HG02588 (cell line): Measurements from ENCODE around the gene DDA1.

Source experiments
- ATAC-seq: cut with Tn5 transposase; IDR thresholded peaks from one replicate; pipeline ENCODE4 v1.9.1; 2021; ENCODE audit warnings: mild to moderate bottlenecking, moderate library complexity; ENCODE audit not compliant: unreplicated experiment

DDA1 gene

DNA sequence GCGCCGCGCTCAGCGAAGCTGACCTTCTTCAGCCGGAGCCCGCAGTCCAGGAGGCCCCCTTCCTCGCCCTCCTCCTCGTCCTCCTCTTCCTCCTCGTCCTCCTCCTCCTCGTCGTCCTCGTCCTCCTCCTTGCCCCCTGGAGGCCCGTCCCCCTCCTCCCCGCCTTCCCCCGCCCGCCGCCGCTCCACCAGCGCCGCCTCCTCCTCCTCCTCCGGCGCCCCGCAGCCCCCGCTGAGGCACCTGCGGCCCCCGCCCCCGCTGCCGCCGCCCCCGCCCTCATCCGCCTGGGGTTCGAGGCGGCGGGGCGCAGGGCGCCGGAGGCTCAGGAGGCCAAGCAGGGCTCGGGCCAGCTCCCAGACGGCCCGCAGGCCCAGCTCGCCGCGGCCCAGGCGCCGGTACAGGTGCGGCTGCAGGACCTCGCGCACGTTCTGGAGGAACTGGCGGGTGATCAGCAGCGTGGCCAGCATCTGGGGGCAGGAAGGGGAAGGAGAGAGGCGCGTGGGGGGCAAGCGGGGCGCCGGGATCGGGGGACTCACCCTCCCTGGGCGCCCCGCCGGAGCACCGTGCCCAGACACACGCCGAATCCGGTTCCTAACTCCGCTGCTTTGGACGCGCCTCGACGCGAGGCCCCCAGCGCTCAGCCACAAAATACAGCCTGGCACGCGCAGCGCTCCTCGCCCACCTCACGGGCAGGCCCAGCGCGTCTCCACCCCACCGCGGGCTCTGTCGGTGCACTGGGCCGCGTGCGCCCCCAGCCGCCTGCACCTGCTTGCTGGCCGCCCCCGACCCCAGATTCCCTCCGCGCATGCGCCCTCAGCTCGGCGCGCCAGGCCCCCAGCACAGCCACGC lies 19.4 kb downstream of the DDA1 start:
- no peak for ATAC-seq

DNA sequence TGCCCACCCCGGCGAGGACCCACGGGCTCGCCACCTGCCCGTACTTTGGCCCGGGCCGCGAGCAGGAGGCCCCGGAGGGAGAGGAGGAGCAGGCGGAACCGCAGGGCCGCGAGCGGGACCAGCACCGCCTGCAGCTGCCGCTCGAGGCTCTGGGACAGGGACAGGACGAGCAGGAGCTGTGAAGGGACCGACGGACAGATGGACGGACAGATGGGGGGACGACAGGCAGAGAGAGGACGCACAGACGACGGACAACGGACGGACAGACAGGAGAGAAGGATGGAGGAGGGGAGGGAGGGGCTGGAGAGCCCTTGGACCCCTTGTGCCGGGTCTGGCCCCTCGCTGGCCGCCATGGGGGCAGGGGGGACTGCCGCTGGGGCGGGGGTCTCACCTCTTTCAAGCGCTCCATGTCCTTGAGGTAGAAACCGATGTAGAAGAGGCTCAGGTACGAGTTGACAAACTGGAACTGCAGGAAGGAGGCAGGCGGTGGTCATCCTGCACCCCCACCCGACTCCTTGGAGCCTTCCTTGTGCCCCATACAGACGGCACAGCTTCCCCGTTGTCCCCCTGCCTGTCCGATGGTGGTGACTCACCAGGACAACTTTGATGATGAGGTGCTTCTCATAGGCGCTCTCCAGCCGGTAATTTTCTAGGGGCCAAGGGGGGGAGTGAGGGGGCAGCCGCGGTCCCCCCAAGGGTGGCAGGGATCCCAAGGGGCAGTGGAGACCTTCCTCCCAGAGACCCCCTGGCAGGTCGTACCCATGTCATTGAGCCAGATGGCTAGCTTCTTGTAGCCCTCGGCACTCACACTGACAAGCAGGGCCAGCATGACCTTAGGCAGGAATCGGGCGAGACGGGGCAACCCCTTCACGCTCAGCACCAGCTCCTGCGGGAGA lies 20.3 kb downstream of the DDA1 start:
- no peak for ATAC-seq

DNA sequence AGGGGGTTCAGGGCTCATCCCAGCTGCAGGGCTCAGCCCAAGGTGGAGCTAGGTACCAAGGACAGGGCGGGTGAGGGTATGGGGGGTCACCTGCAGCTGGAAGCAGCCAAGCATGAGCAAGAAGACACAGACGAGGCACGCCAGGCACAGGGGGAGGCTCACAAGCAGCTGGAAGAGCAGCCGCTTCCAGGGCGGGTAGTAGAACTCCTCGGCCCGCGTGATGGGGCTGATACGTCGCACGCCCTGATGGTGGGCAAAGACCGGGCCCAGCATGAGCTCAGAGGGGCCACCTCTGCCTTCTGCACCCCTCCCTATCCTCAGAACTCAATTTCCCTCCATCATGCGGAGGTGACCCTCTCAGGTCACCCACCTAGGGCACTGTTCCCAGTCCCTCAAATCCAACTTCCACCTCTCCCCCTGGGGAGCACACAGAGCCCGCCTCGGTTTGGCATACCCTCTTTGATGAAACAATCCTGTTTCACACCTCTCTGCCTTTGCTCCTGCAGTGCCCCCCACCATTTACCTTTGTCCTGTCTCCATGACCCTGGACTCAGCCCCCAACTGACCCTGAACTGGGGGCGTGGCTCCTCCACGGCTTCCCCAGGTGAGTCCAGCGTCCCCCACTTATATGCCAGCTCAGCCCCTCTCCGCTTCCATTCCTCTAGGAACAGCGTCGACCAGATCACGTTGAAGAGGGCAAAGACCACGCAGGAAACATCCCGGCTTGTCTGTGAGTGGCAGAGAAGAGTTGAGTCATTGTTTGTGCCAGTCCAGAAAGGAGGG lies 21.1 kb downstream of the DDA1 start:
- no peak for ATAC-seq

DNA sequence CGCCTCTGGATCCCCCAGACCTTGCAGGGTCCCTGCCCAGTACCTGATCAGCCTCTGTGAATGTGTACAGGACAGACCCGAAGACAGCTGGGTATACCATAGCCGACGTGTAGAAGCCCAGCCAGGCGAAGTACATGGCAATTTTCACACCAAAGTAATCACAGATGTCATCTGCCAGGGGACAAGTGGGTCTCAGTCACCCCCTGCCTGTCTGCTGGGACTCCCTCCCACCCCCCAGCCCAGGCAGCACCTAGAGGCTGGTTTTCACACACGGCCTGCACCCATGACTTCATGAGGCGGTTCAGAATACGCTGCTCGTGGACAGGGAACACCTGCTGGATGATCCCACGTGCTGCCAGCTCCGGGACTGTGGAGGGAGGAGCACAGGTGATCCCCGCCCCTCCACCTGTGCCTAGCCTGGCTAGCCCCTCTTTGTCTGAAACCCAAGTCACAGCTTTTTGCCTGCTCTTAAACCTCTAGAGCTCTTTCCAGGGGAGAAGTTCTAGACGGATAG lies 21.7 kb downstream of the DDA1 start:
- ATAC-seq = no peak

DNA sequence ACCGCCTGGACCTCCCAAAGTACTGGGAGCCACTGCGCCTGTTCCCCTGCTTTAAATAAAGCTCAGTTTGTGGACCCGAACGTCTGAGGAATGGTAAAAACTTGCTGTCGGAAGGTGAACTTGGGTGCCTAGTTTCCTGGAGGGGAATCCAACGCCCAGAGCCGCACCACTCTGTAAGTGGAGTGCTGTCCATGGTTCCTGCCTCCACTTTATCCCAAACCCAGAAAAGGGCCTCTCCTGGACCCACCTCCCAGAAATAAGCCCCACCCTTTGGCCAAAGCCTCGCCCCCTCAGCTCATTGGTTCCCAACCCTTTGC lies 23.0 kb downstream of the DDA1 start:
- ATAC-seq = no peak

DNA sequence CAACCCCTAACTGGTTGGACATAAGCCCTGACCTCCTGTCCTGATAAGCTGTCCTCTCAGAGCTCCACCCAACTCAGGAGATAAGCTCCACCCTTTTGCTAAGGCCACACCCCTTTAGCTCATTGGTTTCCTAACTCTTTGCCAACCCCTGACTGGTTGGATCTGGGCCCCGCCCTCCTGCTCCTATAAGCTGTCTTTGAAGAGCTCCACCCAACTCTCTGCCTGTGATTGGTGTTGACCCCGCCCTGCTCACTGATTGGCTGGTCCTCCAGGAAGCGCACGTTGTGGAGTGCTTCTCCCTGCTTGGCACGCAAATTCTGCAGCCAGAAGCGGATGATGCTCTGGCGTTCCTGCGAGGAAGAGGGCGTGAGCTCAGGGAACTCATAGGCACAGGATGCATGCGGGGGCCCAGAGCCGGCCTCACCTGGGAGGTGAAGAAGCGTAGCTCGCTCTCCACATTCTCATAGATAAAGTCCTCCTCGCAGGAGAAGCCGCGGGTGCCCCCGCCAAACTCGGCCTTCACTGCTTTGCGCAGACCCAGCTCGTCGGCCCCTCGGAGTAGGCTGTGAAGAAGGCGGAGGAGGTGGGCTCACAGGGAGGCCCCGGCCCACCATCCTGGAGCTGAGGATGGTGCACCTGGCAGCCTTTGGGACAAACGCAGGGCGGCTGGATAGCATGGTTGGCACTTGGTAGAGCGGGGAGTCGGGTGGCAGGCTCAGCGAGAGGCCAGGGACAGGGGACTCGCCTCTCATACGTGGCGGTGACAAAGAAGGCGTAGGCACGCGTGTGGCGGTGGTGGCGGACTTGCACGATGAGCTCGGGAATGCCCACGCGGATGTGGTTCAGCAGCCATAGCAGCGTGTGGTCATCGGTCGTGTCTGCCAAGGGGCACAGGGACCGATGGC lies 23.6 kb downstream of the DDA1 start:
- no peak for ATAC-seq

DNA sequence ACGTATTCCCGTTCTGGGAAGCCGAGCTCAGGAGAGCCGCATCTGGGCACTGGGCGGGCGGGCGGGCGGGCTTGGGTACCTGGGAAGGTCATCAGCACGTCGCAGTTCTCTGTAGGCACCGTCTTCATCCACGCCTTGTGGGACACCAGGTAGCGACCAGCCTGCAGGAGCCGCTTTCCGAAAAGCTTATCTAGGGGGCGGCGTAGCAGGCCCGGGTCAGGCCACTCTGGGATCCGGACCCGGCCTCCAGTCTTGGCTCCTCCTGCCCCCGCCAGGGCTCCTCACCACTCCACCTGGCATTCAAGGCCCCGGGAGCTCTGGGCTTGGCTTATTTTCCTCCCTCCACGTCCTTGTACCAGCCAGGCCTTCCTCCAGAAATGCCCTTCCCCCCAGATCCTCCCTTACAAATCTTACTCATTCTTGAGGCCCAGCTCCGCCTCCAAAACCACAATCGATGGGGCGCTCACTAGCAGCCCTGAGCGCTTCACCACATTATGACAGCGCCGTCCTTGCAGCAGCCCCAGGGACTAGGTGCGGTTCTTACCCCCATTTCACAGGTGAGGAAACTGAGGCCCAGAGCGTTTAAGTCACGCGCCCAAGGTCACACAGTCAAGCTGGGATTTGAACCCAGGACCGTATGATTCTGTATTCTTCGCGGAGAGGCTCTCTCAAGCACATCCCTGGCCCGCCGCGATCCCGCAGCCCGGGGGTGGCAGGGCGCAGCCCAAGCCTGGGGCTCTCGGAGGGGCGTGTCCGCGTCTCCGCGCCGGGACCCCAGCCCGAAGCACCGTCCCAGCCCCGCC lies 24.4 kb downstream of the DDA1 start:
- peak; percentile 2 for ATAC-seq

DNA sequence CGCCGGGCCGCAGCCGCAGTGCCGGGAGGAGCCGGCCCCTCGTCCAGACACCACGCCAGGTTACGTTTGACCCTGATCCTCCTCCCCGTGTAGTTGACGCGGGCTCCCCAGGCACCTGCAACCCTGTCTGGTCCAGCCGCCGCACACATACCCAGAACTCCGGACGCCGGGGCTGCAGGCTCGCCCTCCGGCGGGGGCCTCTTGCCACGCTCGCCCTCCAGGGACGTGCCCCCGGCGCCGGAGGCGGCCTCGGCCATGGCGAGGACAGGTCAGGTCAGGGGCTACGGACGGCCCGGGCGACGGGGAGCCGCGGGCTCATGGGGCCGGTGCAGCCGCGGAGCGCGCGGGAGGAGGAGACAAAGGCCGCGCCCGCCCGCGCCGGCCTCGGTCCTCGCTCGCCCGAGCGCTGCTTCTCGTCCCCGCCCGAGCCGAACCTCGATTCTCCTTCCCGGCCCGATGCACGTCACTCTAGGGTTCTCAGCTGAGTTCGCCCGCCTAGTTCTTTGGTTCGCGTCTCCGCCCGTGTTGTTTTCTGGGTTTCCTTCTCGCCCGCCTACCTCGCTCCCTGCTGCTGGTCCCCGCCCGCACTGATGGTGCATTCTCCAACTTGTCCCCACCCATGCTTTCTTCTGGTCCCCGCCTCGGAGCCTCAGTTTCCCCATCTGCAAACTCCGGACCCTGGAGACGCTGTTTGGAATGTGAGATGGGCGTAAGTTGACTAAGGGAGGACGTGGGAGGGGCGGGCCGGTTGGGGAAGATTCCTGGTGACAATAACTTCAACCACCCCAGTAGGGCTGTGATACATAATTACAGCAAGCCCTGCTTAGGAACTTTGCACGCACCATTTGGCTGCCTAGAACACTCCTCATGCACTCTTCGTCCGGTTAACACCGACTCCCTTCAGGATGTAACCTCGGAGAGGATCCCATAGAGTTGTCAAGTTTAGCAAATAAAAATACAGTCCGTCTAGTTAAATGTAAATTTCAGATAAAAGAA lies 25.3 kb downstream of the DDA1 start, which contains the start of gene ANO8:
Gene ANO8 (minus strand): TSS at position 442 of the 996 bp plus-strand sequence. CDS start 185 bp downstream, at position 257.
- peak; percentile 35 for ATAC-seq

DNA sequence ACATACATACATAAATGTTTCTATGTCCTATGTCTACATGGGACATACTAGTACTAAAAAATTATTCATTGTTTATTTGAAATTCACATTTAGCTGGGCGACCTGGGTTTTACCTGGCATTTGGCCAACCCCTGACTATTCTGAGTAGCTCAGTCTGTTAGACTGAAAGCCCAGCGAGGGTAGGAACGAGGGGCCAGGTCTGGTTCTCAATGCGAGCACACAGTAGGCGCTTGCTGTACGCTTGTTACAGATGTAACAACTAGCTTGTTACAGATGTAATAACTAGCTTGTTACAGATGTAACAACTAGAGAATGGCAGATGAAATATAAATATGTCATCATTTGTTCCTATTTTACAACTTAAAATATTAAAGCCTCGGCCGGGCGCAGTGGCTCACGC lies 26.2 kb downstream of the DDA1 start:
- no peak for ATAC-seq

DNA sequence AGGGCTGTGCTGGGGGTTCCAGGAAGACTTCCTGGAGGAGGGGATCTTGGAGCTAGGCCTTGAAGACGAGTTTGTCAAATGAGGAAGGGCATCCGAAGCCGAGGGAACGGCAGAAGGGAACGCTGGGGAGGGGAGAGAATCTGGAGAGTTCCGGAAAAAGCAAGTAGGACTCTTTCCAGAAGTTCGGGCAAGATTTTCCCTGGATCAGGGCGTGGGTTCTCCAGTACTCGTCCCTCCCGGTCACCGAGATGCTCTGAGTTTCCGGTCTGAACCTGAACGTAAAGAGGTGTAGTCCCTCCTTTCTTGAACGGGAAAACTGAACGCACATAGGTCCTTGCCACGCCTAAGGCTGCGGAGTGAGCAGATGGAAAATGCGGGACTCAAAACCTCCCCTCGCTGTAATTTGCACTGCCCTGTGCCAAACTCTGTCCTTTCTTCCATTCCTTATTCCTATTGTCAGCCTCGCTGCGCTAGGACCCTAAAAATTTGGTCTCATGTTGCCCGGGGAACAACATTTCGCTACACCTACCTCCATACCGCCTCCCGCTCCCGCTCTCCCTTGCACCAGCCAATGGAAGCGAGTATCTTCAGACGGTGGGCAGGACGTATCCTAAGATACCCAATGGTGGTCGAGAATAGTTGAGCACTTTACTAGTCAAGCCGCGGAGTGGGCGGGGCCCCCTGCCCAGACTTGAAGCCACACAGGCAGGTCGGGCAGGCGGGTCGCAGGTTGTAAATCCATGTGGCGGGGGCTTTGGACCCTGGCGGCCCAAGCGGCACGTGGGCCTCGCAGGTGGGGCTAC lies 27.7 kb downstream of the DDA1 start, which contains the start of gene GTPBP3:
Gene GTPBP3 (plus strand): TSS at position 682 of the 803 bp plus-strand sequence. CDS start 59 bp downstream, at position 741.
- peak; percentile 66 for ATAC-seq

DNA sequence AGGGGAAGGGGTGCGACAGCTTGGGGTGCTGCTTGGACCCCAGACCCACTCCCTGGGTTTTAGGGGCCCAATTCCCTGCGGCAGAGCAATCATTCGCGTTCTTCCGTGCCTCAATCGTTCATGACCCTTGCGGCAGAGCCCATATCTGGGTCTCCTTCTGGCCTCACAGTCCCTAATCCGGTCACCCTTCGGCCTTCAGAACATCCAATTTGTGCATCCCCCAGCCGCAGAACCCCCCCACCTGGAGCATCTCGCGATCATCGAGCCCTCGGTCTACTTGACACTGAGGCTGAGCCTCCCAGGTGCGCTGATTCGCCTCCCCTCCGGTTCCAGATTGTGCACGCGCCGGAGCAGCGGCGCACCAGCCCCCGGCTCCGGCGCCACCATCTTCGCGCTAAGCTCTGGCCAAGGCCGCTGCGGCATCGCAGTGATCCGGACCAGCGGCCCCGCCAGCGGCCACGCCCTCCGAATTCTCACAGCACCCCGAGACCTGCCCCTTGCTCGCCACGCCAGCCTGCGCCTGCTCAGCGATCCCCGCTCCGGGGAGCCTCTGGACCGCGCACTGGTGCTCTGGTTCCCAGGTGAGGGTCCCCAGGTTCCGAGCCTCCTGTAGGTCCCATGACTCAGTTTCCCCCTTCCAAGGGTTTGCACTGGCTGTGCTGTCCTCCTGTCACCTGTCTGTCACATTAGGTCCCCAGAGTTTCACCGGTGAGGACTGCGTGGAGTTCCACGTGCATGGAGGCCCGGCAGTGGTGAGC lies 28.5 kb downstream of the DDA1 start:
- ATAC-seq = no peak

DNA sequence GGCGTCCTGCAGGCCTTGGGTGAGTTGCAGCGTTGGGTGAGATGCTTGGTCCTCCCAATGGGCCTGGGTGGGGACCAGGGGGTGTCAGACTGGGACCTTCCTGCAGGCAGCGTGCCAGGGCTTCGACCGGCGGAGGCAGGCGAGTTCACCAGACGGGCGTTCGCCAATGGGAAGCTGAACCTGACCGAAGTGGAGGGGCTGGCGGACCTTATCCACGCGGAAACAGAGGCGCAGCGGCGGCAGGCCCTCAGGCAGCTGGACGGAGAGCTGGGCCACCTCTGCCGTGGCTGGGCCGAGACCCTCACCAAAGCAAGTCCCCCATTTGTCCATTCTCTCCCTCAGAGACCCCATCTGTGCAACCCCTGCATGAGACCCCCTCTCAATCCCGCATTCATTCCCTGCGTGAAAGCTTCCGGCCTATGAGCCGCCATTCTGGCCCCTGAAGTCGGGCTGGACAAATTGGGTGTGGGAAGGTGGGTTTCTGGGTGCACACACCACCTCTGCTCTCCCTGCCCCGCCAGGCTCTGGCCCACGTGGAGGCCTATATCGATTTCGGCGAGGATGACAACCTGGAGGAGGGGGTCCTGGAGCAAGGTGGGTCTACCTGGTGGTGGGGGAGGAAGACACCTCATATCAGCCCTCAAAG lies 29.2 kb downstream of the DDA1 start:
- no peak for ATAC-seq

DNA sequence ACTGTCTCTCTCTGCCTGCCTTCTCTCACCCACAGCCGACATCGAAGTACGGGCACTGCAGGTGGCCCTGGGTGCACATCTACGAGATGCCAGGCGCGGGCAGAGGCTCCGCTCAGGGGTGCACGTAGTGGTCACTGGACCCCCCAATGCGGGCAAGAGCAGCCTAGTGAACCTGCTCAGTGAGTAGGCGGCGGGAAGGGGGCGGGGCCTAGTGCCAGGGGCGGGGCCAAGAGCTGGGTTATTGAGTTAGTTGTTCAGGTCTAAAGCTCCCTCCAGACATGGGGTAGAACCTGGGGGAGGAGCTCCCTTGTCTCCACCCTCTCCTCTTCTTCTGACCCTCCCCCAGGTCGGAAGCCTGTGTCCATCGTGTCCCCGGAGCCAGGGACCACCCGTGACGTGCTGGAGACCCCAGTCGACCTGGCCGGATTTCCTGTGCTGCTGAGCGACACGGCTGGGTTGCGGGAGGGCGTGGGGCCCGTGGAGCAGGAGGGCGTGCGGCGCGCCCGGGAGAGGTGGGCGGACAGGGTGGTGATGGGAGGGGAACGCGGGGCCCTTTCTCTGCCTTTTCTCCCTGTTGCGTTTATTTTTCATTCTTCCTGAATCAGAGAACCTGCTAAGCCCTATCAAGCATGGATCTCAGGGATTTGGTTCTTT lies 29.9 kb downstream of the DDA1 start:
- ATAC-seq = no peak

DNA sequence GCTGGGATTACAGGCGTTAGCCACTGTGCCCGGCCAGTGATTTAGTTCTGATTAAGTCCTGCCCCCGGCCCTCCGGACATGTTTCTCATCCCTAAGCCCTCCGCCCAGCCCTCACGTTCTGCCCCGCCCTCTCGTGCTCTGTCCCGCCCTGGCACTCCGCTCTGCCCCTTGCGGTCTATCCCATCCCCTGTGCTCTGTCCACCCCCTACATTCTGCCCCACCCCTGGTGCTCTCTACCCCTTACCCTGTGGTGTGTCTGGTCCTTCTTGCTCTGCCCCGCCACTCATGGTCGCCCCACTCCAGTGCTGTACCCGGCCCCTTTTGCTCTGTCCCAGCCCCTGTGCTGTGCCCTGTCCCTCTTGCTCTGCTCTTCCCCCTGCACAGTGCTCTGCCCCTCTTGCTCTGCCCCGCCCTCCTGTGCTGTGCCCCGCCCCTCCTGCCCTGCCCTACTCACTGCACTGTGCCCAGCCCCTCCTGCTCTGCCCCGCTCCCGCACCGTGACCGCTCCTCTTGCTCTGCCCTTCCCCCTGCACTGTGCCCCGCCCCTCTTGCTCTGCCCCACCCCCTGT lies 31.0 kb downstream of the DDA1 start:
- no peak for ATAC-seq

DNA sequence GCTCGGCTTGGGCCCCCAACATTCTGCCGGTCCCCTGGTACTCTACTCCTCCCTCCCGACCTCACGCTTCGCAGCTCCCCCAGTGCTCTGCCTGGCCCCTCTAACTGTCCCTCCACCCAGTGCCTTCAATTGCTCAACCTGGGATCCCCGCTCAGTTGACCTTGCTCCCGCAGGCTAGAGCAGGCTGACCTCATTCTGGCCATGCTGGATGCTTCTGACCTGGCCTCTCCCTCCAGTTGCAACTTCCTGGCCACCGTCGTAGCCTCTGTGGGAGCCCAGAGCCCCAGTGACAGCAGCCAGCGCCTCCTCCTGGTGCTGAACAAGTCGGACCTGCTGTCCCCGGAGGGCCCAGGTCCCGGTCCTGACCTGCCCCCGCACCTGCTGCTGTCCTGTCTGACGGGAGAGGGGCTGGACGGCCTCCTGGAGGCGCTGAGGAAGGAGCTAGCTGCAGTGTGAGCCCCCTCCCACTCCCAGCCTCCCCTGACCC lies 31.6 kb downstream of the DDA1 start:
- no peak for ATAC-seq
